ENCODE data around the gene RFC4.
A peak's percentile ranks its signal among the peaks of the same experiment; 100 is the strongest.
"Not testable (repeated sequence)": the region's sequence is repeated elsewhere in the genome, so short reads cannot be mapped to it uniquely, and the experiment has no call there.

The RFC4 gene

GRCh38 chr3:186806089-186807055 lies at the start of gene RFC4:
RFC4 (minus strand) TSS chr3:186806482; CDS start chr3:186804713, 1,769 bp downstream.
- peak; percentile 85 for DNase-seq (ENCODE audit: low spot score)

GRCh38 chr3:186854954-186855353 lies 48.7 kb upstream of the RFC4 start:
- no peak for DNase-seq (ENCODE audit: low spot score)

DNA sequence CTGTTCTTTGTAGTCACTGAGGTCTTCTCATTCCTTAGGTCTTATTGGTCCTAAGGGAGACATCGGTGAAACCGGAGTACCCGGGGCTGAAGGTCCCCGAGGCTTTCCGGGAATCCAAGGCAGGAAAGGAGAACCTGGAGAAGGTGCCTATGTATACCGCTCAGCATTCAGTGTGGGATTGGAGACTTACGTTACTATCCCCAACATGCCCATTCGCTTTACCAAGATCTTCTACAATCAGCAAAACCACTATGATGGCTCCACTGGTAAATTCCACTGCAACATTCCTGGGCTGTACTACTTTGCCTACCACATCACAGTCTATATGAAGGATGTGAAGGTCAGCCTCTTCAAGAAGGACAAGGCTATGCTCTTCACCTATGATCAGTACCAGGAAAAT lies 47.9 kb upstream of the RFC4 start:
- DNase-seq (ENCODE audit: low spot score), result no peak

GRCh38 chr3:186852994-186853393 lies 46.7 kb upstream of the RFC4 start:
- no peak for DNase-seq (ENCODE audit: low spot score)

- not testable (repeated sequence) for DNase-seq (ENCODE audit: low spot score)
Measured at GRCh38 chr3:186851835-186852234, 45.6 kb upstream of the RFC4 start.

DNA sequence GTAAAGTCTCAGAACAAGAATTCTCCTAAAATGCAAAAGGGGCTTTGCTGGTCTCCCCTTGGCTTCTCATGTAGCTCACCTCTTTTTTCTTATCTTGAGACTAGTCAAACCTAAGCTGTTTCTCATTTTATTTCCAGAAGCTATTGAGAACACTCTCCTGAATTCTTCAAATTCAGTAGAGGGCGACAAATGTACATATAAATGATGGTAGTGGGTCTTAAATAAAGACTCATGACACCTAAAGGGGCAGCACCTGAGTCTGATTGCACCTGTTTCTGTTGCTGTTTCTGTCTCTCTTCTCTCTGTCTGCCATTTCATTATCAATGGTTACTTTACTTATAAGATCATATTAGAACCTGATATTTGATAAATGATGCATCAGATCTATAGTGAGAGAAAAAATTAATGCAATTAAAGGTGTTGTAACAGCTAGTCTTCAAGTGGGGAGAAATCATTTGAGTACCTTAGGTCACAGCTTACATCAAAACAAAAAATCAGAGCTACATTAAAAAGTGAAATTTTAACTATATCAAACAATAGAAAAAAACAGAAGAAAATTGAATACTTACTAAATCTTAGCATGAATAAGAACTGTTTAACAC lies 43.2 kb upstream of the RFC4 start:
- DNase-seq (ENCODE audit: low spot score), result no peak

GRCh38 chr3:186847437-186847836 lies 41.2 kb upstream of the RFC4 start:
- no peak for DNase-seq (ENCODE audit: low spot score)

DNA sequence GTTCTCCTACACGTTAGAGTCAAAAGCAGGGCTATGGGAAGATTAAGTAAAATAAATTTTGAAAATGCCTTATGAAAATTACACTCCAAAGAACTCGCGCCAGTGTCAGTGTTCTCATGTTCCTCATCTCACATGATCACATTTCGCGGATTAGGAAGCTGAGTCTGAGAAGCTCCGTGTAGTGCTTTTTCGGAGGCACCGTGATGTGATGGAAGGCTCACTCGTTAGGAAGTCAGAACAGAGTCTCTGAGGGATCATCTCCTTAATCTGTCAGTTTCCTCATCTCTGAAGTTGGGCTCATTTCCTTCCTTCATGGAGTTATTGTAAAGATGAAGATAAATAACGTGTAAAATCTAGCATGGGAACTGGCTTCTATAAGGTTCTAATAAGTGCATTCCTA lies 39.5 kb upstream of the RFC4 start:
- no peak for DNase-seq (ENCODE audit: low spot score)

- DNase-seq (ENCODE audit: low spot score), result no peak
Measured at GRCh38 chr3:186844908-186845307, 38.6 kb upstream of the RFC4 start.

DNA sequence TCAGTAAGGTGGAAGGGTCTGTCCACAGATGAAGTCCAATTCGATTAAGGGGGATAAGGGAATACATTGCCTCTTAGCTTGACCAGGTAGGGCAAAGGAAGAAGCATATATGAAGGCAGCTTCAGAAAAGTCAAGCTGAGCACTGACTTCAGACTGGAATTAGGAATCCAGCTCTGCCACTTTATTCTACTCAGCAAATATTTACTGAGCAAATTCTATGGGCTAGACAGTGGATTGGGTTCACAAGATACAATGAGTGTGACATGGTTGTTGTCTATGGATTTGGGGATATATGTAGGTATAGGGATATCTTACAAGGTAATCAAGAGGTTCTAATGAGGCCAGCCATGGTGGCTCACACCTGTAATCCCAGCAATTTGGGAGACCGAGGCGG lies 36.8 kb upstream of the RFC4 start:
- DNase-seq (ENCODE audit: low spot score), result peak; percentile 3

DNA sequence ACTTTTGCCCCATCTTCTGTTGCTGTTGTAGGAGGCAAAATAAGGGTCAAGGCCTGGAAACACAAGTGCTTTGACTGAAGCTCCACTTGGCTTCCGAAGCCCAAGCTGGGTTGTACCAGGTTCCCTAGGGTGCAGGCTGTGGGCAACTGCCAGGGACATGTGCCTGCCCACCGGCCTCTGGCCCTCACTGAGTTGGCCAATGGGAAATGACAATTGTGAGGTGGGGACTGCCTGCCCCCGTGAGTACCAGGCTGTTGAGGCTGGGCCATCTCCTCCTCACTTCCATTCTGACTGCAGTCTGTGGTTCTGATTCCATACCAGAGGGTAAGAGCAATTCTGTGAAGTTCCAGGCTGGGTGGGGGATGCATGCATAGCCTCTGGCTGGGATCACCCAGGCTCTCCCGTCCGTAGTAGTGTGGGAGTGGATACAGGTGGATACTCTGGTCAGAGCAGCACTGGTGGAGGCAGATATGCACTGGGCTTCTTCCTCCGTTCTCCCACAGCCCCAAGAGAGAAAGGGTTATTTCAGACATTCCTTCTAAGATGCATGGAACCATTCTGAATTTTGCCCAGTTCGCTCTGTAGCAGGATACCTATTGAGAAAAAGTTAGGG lies 36.2 kb upstream of the RFC4 start, which contains the start of gene ADIPOQ:
ADIPOQ (plus strand) TSS at position 285 of the 613 bp plus-strand sequence. CDS start 10,349 bp downstream, outside the sequence.
- DNase-seq (ENCODE audit: low spot score), result peak; percentile 26

DNA sequence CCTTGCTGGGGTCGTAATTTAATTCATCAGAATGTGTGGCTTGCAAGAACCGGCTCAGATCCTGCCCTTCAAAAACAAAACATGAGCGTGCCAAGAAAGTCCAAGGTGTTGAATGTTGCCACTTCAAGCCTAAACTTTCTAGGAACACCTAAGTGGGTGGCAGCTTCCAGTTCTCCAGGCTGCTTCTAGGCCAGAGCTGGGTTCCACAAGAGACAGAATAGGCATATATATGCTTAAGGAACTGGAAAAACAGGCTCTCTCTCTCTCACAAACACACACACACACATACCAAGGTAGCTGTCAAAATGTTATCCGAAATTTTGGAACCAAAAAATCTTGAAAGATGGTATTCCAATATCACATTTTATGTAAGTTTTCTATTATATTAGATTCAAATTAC lies 35.3 kb upstream of the RFC4 start:
- DNase-seq (ENCODE audit: low spot score), result peak; percentile 14

- no peak for DNase-seq (ENCODE audit: low spot score)
Measured at GRCh38 chr3:186839874-186840641, 33.8 kb upstream of the RFC4 start.

GRCh38 chr3:186832276-186832675 lies 26.0 kb upstream of the RFC4 start:
- DNase-seq (ENCODE audit: low spot score), result no peak

GRCh38 chr3:186831798-186832197 lies 25.5 kb upstream of the RFC4 start:
- DNase-seq (ENCODE audit: low spot score), result no peak

DNA sequence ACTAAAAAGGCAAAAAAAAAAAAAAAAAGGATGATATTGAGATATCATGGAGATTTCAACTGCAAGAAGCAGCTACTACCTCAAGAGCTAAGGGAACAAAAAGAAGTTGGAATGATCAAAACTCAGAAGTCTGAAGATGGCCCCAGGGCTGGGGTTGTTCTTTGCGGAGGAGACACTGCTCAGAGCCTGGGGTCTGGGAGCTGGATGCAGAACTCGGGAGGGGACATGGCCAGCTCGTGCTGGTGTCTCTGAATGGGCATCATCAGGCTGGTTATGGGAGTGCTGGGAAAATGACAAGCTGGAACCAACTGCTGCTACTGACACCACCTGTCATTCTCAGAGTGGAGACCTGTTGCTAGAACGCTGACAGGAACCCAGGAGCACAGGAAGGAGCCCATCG lies 22.1 kb upstream of the RFC4 start:
- no peak for DNase-seq (ENCODE audit: low spot score)

- DNase-seq (ENCODE audit: low spot score), result peak; percentile 85
Measured at GRCh38 chr3:186826976-186827857, 20.9 kb upstream of the RFC4 start.

- no peak for DNase-seq (ENCODE audit: low spot score)
Measured at GRCh38 chr3:186826410-186826975, 20.2 kb upstream of the RFC4 start.

GRCh38 chr3:186825872-186826409 lies 19.7 kb upstream of the RFC4 start:
- no peak for DNase-seq (ENCODE audit: low spot score)

DNA sequence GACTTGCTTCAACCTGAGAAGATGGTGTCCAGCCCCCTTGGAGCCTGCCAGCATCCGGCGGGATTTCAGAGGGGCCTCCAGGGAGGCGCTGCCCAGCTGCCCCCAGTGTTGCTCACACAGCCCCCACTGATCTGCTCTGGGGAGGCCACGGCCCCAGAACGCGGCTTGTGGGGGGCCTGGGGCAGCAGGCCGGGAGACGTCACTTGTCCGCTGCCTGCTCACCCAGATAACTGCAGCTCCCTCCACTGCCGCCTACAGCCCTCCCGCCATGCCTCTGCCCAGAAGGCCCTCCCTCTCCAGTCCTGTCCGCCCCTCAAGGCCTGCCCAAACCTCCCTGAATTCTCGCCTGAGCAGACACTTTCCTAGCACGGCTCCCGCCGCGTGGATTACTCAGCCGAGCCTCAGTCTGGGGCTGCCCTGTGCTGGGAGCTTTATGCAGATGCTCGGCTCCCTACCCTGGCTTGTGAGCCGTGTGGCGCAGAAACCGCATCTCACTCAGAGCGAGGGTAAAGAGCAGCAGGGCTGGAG lies 19.1 kb upstream of the RFC4 start:
- peak; percentile 79 for DNase-seq (ENCODE audit: low spot score)

All from ecto neural progenitor cell (in vitro differentiated cells).